Activated effector memory CD4-positive, alpha-beta T cell treated with anti-CD3 and anti-CD28 coated beads, Interleukin-2, amount 50 U/mL, for 16 hours (primary cell): ENCODE measurements around the gene AGFG1.

Source experiments
- DNase-seq: peaks from one replicate; pipeline ENCODE4 v3.0.0-alpha.2; 2020

AGFG1 gene

GRCh38 chr2:227471924-227472264 lies at the start of gene AGFG1:
Gene AGFG1, plus strand, starts transcription at chr2:227472156. Its CDS starts 266 bp downstream, at chr2:227472422.
- DNase-seq = peak; percentile 96

- DNase-seq = no peak
These were observed 48.1 kb upstream of the AGFG1 start for GRCh38 chr2:227423656-227424499.

GRCh38 chr2:227428731-227429285 lies 43.1 kb upstream of the AGFG1 start:
- no peak for DNase-seq

- DNase-seq = no peak
These were observed 41.3 kb upstream of the AGFG1 start for GRCh38 chr2:227430639-227431038.

- no peak for DNase-seq
These were observed 38.8 kb upstream of the AGFG1 start for GRCh38 chr2:227433171-227433570.

- DNase-seq = no peak
These were observed 35.4 kb upstream of the AGFG1 start for GRCh38 chr2:227436436-227437174.

- no peak for DNase-seq
These were observed 32.7 kb upstream of the AGFG1 start for GRCh38 chr2:227439214-227439613.

GRCh38 chr2:227442639-227443038 lies 29.3 kb upstream of the AGFG1 start:
- DNase-seq = no peak

- no peak for DNase-seq
These were observed 27.9 kb upstream of the AGFG1 start for GRCh38 chr2:227443889-227444568.

GRCh38 chr2:227447606-227448005 lies 24.4 kb upstream of the AGFG1 start:
- DNase-seq = no peak

- DNase-seq = no peak
These were observed 21.6 kb upstream of the AGFG1 start for GRCh38 chr2:227450311-227450841.

- DNase-seq = no peak
These were observed 20.9 kb upstream of the AGFG1 start for GRCh38 chr2:227450926-227451654.

- DNase-seq = no peak
These were observed 20.3 kb upstream of the AGFG1 start for GRCh38 chr2:227451655-227451992.

- no peak for DNase-seq
These were observed 18.1 kb upstream of the AGFG1 start for GRCh38 chr2:227453810-227454209.

GRCh38 chr2:227454323-227454860 lies 17.6 kb upstream of the AGFG1 start:
- DNase-seq = no peak

GRCh38 chr2:227455200-227455599 lies 16.8 kb upstream of the AGFG1 start:
- no peak for DNase-seq

GRCh38 chr2:227456102-227456501 lies 15.9 kb upstream of the AGFG1 start:
- no peak for DNase-seq

- no peak for DNase-seq
These were observed 15.2 kb upstream of the AGFG1 start for GRCh38 chr2:227456772-227457171.

- DNase-seq = peak; percentile 87
These were observed 11.9 kb upstream of the AGFG1 start for GRCh38 chr2:227460070-227460485.

GRCh38 chr2:227460833-227461232 lies 11.1 kb upstream of the AGFG1 start:
- DNase-seq = no peak

- no peak for DNase-seq
These were observed 10.0 kb upstream of the AGFG1 start for GRCh38 chr2:227461811-227462461.
